HUES64 (cell line): ENCODE measurements around the gene RGS6.

Source experiments
- H3K27ac ChIP-seq: 2 replicates; pipeline ENCODE4 v1.7.0; 2013; ENCODE audit warnings: low read depth, low read length, inconsistent platforms
- H3K27me3 ChIP-seq: 2 replicates; pipeline ENCODE4 v1.6.1; 2013; ENCODE audit warnings: mild to moderate bottlenecking, low read length; ENCODE audit not compliant: insufficient read depth
- H3K36me3 ChIP-seq: 2 replicates; pipeline ENCODE4 v1.6.1; 2013; ENCODE audit warnings: mild to moderate bottlenecking, low read length; ENCODE audit not compliant: insufficient read depth
- H3K4me1 ChIP-seq: 2 replicates; pipeline ENCODE4 v1.6.1; 2013; ENCODE audit warnings: mild to moderate bottlenecking, low read length, moderate library complexity; ENCODE audit not compliant: insufficient read depth
- H3K4me3 ChIP-seq: 2 replicates; pipeline ENCODE4 v1.5.1; 2013; ENCODE audit warnings: mild to moderate bottlenecking, low read length, moderate library complexity
- H3K9ac ChIP-seq: 2 replicates; pipeline ENCODE4 v1.6.1; 2013; ENCODE audit warnings: mild to moderate bottlenecking, low read depth, low read length
- H3K9me3 ChIP-seq: 2 replicates; pipeline ENCODE4 v1.6.1; 2013; ENCODE audit warnings: low read depth, low read length; ENCODE audit not compliant: insufficient read depth
- WGBS: fragments of 150-250, 120-280 bp; methylation state at CpG from one replicate; pipeline ENCODE4 v1.1.7; 2013; ENCODE audit warnings: missing lambda C conversion rate; 5-methylcytosine and 5-hydroxymethylcytosine counted together

RGS6 gene

GRCh38 chr14:72527591-72527990, 595.4 kb downstream of the RGS6 start:
- Histone ChIP-seq H3K27ac (no peak overlapping the region), H3K36me3 (no peaks in the 10 kb centered on the region), H3K4me3 (no peak overlapping the region), H3K9me3 (no peaks in the 10 kb centered on the region), H3K4me1 (no peaks in the 10 kb centered on the region; the same call in 1 of the 2 replicates), H3K9ac (no peak overlapping the region), H3K27me3 (no peaks in the 10 kb centered on the region)
- 90% methylated on average over 1 of the region's 1 CpG for WGBS

DNA sequence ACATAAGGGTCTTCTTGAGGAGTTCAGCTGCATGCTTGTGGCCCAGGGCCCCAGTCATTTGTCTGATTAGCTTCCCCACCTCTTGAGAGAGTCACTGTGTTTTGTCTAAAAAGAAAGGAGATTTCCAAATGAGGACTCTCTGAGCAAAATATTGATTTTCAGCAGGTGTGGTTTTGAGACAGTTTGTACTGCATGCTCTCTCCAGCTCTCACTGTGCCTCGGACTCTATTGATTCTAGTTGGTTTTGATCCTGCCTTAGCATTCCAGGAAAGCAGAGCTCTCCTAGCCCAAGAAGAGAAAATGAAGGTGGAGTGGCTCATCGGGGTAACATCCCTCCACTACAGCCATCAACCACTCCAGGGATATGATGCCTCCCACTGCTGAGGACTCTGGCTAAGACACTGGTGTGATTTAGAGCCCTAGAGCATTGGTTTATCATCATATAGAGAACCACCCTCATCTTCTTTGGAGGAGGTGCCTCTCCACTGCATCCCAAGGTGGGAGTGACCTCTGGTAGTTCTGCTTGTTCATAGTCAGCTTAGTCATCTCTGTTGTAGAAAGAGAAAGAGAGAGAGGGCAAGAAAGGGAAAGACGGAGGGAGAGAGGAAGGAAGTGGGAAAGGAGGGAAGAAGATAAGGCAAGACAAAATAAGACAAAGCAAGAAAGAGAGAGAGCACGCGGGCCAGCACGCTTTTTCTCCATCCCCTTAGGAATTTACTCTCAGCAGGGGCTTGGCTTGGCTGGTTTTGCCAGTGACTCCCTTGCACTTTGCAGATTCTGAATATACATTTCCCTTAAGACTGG, 596.0 kb downstream of the RGS6 start:
- Histone ChIP-seq H3K9ac (no peak overlapping the region), H3K9me3 (0 out of 2 replicates have a peak, but pooled peaks cover 3% of the 10 kb centered on the region), H3K27me3 (no peaks in the 10 kb centered on the region), H3K4me1 (no peaks in the 10 kb centered on the region; the same call in 1 of the 2 replicates), H3K36me3 (no peaks in the 10 kb centered on the region), H3K27ac (no peak overlapping the region), H3K4me3 (no peak overlapping the region)
- WGBS, result 78% methylated on average over 5 of the region's 6 CpGs

- peaks cover 6% of the 10 kb centered on the region; the same call in 1 of the 2 replicates for H3K9me3 ChIP-seq
These were observed 596.6 kb downstream of the RGS6 start for GRCh38 chr14:72528863-72529175.

DNA sequence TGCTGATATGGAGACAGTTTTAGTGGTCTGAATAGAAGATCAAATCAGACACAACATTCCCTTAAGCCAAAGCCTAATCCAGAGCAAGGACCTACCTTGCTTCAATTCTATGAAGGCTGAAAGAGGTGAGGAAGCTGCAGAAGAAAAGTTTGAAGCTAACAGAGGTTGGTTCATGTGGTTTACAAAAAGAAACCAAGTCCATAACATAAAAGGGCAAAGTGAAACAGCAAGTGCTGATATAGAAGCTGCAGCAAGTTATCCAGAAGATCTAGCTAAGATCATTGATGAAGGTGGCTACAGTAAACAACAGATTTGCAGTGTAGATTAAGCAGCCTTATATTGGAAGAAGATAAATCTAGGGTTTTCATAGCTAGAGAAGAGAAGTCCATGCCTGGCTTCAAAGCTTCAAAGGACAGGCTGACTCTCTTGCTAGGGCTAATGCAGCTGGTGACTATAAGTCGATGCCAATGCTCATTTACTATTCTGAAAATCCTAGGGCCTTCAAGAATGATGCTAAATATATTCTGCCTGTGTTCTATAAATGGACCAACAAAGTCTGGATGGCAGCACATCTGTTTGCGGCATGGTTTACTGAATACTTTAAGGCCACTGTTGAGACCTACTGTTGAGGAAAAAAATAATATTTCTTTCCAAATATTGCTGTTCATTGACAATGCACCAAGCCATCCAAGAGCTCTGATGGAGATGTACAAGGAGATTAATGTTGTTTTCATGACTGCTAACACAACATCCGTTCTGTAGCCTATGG, 600.6 kb downstream of the RGS6 start:
- Histone ChIP-seq H3K9ac (no peak overlapping the region), H3K4me1 (no peaks in the 10 kb centered on the region; the same call in 1 of the 2 replicates), H3K9me3 (peaks cover 6% of the 10 kb centered on the region; the same call in 1 of the 2 replicates), H3K4me3 (no peak overlapping the region), H3K36me3 (no peaks in the 10 kb centered on the region), H3K27ac (no peak overlapping the region), H3K27me3 (no peaks in the 10 kb centered on the region)
- whole genome bisulfite sequencing, result 96% methylated on average over 3 of the region's 3 CpGs

More at GRCh38 chr14:72528863-72529175, 596.6 kb downstream of the RGS6 start:
- Histone ChIP-seq H3K36me3 (no peaks in the 10 kb centered on the region), H3K27me3 (no peaks in the 10 kb centered on the region), H3K9ac (no peak overlapping the region), H3K4me3 (no peak overlapping the region), H3K27ac (no peak overlapping the region), H3K4me1 (no peaks in the 10 kb centered on the region; the same call in 1 of the 2 replicates)
- 83% methylated on average over 2 of the region's 2 CpGs for WGBS

DNA sequence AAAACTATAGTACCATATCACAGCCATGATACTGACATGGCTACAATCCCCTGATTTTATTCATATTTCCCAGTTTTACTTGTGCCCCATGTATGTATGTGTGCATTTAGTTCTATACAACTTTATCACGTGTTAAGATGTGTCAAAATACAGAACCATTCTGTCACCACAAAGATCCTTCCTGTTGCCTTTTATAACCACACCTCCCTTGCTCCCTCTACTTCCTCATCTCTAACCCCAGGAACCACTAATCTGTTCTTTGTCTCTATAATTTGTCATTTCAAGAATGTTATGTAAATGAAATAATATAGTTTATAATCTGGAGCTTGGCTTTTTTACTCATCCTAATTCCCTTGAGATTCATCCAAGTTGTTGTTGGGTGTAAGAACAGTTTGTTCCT, 603.3 kb downstream of the RGS6 start:
- no peak overlapping the region for H3K9ac ChIP-seq
- H3K27ac ChIP-seq, result no peak overlapping the region
- H3K36me3 ChIP-seq, result no peaks in the 10 kb centered on the region
- peaks cover 6% of the 10 kb centered on the region; the same call in 1 of the 2 replicates for H3K9me3 ChIP-seq
- H3K27me3 ChIP-seq, result no peaks in the 10 kb centered on the region
- no peak overlapping the region for H3K4me3 ChIP-seq
- 88% methylated on average over 1 of the region's 1 CpG for WGBS
- 0 out of 2 replicates have a peak, but pooled peaks cover 5% of the 10 kb centered on the region for H3K4me1 ChIP-seq

DNA sequence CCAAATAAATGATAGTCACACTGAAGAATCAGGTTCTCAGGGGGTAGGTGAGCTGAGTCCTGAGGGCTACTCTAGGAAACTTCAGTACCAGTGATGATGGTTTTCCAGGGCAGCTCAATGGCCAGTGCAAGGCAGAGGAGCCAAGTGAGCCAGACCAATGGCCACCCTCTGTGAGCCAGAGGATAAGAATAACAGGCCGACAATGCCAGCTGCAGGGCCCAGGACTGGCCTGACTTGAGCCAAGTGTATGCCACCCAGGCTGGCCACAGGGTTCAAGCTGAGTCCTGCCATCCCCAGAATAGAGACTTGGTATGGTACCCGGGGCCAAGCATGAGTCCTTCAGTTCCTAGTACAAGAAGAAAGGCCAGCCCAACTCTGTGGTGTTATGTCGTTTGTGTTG, 606.2 kb downstream of the RGS6 start:
- 92% methylated on average over 3 of the region's 3 CpGs for WGBS
- Histone ChIP-seq H3K4me3 (no peak overlapping the region), H3K4me1 (0 out of 2 replicates have a peak, but pooled peaks cover 5% of the 10 kb centered on the region), H3K27me3 (no peaks in the 10 kb centered on the region), H3K9me3 (peaks cover 2% of the 10 kb centered on the region; the same call in 1 of the 2 replicates), H3K27ac (no peak overlapping the region), H3K36me3 (no peaks in the 10 kb centered on the region), H3K9ac (no peak overlapping the region)

GRCh38 chr14:72539661-72540315, 607.6 kb downstream of the RGS6 start:
- Histone ChIP-seq H3K36me3 (no peaks in the 10 kb centered on the region), H3K4me1 (peaks cover 11% of the 10 kb centered on the region; the same call in 1 of the 2 replicates), H3K4me3 (no peak overlapping the region), H3K27me3 (no peaks in the 10 kb centered on the region), H3K27ac (no peak overlapping the region), H3K9ac (no peak overlapping the region), H3K9me3 (no peaks in the 10 kb centered on the region)
- 85% methylated on average over 11 of the region's 14 CpGs for WGBS

GRCh38 chr14:72540836-72541235, 608.6 kb downstream of the RGS6 start:
- Histone ChIP-seq H3K27ac (no peak overlapping the region), H3K4me3 (no peak overlapping the region), H3K9me3 (no peaks in the 10 kb centered on the region), H3K9ac (no peak overlapping the region), H3K4me1 (peaks cover 17% of the 10 kb centered on the region; the same call in 1 of the 2 replicates), H3K36me3 (no peaks in the 10 kb centered on the region), H3K27me3 (no peaks in the 10 kb centered on the region)
- 94% methylated on average over 6 of the region's 6 CpGs for WGBS

DNA sequence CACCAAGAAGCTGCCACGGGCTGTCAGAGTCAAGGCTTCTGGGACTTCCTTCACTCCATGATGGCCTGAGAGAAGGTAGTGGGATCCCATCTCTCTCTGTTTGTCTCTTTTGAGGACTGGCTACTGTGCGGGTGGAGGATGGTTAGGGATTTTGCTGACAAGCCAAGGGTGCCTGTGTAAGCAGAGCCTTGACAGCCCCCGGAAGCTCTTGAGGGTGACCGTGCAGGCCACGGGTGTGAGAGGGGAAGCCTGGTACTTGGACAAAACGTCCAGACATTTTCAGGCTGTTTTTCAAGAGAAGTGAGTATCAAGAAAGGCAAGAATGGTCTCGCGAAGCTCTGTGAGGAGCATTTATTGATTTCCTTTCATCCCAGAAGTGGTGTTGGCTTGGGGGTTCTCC, 609.3 kb downstream of the RGS6 start:
- no peak overlapping the region for H3K9ac ChIP-seq
- H3K9me3 ChIP-seq, result no peaks in the 10 kb centered on the region
- WGBS, result 94% methylated on average over 8 of the region's 8 CpGs
- H3K27ac ChIP-seq, result no peak overlapping the region
- no peak overlapping the region for H3K4me3 ChIP-seq
- no peaks in the 10 kb centered on the region for H3K36me3 ChIP-seq
- H3K27me3 ChIP-seq, result no peaks in the 10 kb centered on the region
- H3K4me1 ChIP-seq, result peaks cover 17% of the 10 kb centered on the region; the same call in 1 of the 2 replicates

DNA sequence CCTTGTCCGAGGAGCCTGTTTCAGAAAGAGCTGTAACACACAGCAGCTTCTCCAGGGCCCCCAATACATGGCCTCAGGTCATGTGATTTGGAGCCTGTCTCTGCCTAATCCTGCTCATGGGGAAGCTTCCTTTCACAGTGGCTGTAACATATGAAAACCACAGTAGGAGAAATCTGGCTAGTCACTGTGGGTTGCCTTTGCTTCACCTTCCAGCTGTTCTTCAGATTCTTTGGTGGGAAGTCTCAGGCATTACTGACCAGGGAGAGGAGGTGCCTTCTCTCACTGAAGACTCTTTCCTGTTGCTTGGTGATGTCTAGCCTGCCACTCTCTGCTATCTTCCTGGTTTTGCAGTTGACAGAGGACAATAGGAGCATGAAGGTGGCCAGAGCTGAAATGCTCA, 611.1 kb downstream of the RGS6 start:
- Histone ChIP-seq H3K36me3 (no peaks in the 10 kb centered on the region), H3K4me3 (no peak overlapping the region), H3K4me1 (peaks cover 17% of the 10 kb centered on the region; the same call in 1 of the 2 replicates), H3K9me3 (no peaks in the 10 kb centered on the region), H3K27me3 (no peaks in the 10 kb centered on the region), H3K9ac (no peak overlapping the region), H3K27ac (no peak overlapping the region)
- WGBS, result 96% methylated on average over 1 of the region's 1 CpG
